ENCODE measurements around the gene ACER3. TPM values are rescaled to one million over a fixed set of nuclear protein-coding genes. Genes with fewer than 3 reads are reported as not detected.

The ACER3 gene
- total and polyA plus RNA-seq, 2 donors (not counting 1 experiment from before 2014, with no cell fraction given): 3.3 to 12.9 TPM

DNA sequence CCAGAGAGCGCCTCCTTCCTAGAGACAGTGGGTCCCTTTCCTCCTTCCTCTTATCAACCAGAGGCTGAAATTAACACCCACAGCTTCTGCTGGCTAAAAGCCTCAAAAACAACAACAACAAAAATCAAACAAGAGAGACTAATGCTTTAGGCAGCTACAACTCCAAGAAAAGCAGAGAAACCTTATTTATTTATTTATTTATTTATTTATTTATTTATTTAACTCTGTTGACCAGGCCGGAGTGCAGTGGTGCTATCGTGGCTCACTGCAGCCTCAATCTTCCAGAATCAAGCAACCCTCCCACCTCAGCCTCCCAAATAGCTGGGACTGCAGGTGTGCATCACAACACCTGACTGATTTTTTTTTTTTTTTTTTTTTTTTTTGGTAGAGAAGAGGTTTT lies 170.9 kb downstream of the ACER3 start:
- H3K4me1 ChIP-seq (ENCODE audit: control insufficient read depth in 2 of 2, insufficient read depth in 2 of 2, low read length in 2 of 2): no peaks in the 10 kb centered on the region
- no peak overlapping the region for H3K27ac ChIP-seq (ENCODE audit: low read length in 2 of 2)
- H3K79me2 ChIP-seq (ENCODE audit: control insufficient read depth, insufficient read depth, low read length): no peaks in the 10 kb centered on the region
- no CpG with 5 or more reads among the region's 3 CpGs for WGBS (ENCODE audit: insufficient coverage)
- intact Hi-C loops (cut with micrococcal nuclease): no loop called here
- Mint-ChIP-seq H3K27me3 (peaks cover 32% of the 10 kb centered on the region), H3K27ac (no peak overlapping the region), H3K4me3 (no peak overlapping the region), H3K4me1 (no peaks in the 10 kb centered on the region), H3K9me3 (ENCODE audit: insufficient read depth) (no peaks in the 10 kb centered on the region)
- no peaks in the 10 kb centered on the region for H3K9me3 ChIP-seq (ENCODE audit: control extremely low read depth in 1 of 3, control insufficient read depth in 2 of 3, insufficient read depth in 1 of 3, low read length in 2 of 3)
- no peak overlapping the region for H3K9ac ChIP-seq (ENCODE audit: low read length)
- H3K27me3 ChIP-seq (replicated peaks in 1 of 4; ENCODE audit: control extremely low read depth in 1 of 4, control insufficient read depth in 3 of 4, insufficient read depth in 4 of 4, low read length in 3 of 4): peaks cover 0 to 13% (median 6%) of the 10 kb centered on the region in 4 experiments
- H4K20me1 ChIP-seq (ENCODE audit: control insufficient read depth, insufficient read depth, low read length, poor library complexity, severe bottlenecking): no peaks in the 10 kb centered on the region
- no peak overlapping the region for H3K4me3 ChIP-seq (ENCODE audit: control extremely low read depth in 1 of 5, extremely low read depth in 1 of 5, insufficient read depth in 1 of 5, low read depth in 2 of 5, low read length in 4 of 5)
- TF ChIP-seq, protein P1, sequence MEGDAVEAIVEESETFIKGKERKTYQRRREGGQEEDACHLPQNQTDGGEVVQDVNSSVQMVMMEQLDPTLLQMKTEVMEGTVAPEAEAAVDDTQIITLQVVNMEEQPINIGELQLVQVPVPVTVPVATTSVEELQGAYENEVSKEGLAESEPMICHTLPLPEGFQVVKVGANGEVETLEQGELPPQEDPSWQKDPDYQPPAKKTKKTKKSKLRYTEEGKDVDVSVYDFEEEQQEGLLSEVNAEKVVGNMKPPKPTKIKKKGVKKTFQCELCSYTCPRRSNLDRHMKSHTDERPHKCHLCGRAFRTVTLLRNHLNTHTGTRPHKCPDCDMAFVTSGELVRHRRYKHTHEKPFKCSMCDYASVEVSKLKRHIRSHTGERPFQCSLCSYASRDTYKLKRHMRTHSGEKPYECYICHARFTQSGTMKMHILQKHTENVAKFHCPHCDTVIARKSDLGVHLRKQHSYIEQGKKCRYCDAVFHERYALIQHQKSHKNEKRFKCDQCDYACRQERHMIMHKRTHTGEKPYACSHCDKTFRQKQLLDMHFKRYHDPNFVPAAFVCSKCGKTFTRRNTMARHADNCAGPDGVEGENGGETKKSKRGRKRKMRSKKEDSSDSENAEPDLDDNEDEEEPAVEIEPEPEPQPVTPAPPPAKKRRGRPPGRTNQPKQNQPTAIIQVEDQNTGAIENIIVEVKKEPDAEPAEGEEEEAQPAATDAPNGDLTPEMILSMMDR (IDR thresholded peaks at IDR 0.05): no peak
- TF ChIP-seq EZH2 (IDR thresholded peaks at IDR 0.05; ENCODE audit: borderline replicate concordance, insufficient read depth, low read depth, low read length, poor library complexity, severe bottlenecking): no peak
- ChIA-PET CTCF (no interaction called here), POLR2A (no interaction called here)
- H3K36me3 ChIP-seq (replicated peaks in 1 of 2; ENCODE audit: control extremely low read depth in 1 of 2, control insufficient read depth in 1 of 2, extremely low read depth in 1 of 2, insufficient read depth in 2 of 2, low read length in 1 of 2): no peaks in the 10 kb centered on the region
- no peak overlapping the region for H2AFZ ChIP-seq (ENCODE audit: insufficient read depth, low read depth, low read length, poor library complexity, severe bottlenecking)
- no peak overlapping the region for H3K4me2 ChIP-seq (replicated peaks; ENCODE audit: low read depth, low read length, poor library complexity, severe bottlenecking)
- DNase-seq: no peak
- no peak for ATAC-seq (ENCODE audit: low read depth)

DNA sequence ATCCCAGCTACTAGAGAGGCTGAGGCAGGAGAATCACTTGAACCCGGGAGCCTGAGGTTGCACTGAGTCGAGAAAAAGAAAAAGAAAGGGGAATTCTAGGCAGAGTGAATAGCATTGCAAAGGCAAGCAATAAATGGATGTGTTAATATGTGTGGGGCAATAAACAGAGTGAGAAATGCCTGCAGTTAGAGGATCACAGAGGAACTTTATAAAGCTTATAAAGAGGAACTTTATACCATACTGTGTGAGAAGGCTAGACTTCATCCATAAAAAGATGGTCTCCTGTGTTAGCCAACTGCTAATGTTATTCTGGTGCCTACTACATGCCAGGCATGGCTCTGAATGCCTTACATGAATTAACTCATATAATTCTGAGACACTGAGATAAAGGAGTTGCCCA lies 174.3 kb downstream of the ACER3 start:
- no peak overlapping the region for H2AFZ ChIP-seq (ENCODE audit: insufficient read depth, low read depth, low read length, poor library complexity, severe bottlenecking)
- POLR2A ChIA-PET: no interaction called here
- ATAC-seq (ENCODE audit: low read depth): no peak
- peaks cover 13 to 19% of the 10 kb centered on the region in 2 donors for H3K4me1 ChIP-seq (ENCODE audit: control insufficient read depth in 2 of 2, insufficient read depth in 2 of 2, low read length in 2 of 2)
- no peak overlapping the region for H3K27ac ChIP-seq (ENCODE audit: low read length in 2 of 2)
- TF ChIP-seq, protein P1 (IDR thresholded peaks at IDR 0.05): no peak
- TF ChIP-seq EZH2 (IDR thresholded peaks at IDR 0.05; ENCODE audit: borderline replicate concordance, insufficient read depth, low read depth, low read length, poor library complexity, severe bottlenecking): no peak
- CTCF ChIA-PET: no interaction called here
- H3K27me3 Mint-ChIP-seq: peaks cover 40% of the 10 kb centered on the region
- no peak for DNase-seq
- peaks cover 0 to 4% (median 0%) of the 10 kb centered on the region in 3 donors for H3K9me3 ChIP-seq (ENCODE audit: control extremely low read depth in 1 of 3, control insufficient read depth in 2 of 3, insufficient read depth in 1 of 3, low read length in 2 of 3)
- peaks cover 16% of the 10 kb centered on the region for H3K4me1 Mint-ChIP-seq
- 85% methylated on average over 2 of the region's 2 CpGs for WGBS (ENCODE audit: insufficient coverage)
- no peaks in the 10 kb centered on the region for H3K79me2 ChIP-seq (ENCODE audit: control insufficient read depth, insufficient read depth, low read length)
- intact Hi-C loops (cut with micrococcal nuclease): no loop called here
- no peak overlapping the region for H3K27ac Mint-ChIP-seq
- no peaks in the 10 kb centered on the region for H3K9me3 Mint-ChIP-seq (ENCODE audit: insufficient read depth)
- H3K27me3 ChIP-seq (replicated peaks in 1 of 4; ENCODE audit: control extremely low read depth in 1 of 4, control insufficient read depth in 3 of 4, insufficient read depth in 4 of 4, low read length in 3 of 4): peaks cover 0 to 36% (median 8%) of the 10 kb centered on the region in 4 experiments
- H3K36me3 ChIP-seq (replicated peaks in 1 of 2; ENCODE audit: control extremely low read depth in 1 of 2, control insufficient read depth in 1 of 2, extremely low read depth in 1 of 2, insufficient read depth in 2 of 2, low read length in 1 of 2): no peaks in the 10 kb centered on the region
- H3K4me3 Mint-ChIP-seq: no peak overlapping the region
- H3K4me2 ChIP-seq (replicated peaks; ENCODE audit: low read depth, low read length, poor library complexity, severe bottlenecking): no peak overlapping the region
- H3K9ac ChIP-seq (ENCODE audit: low read length): no peak overlapping the region
- no peak overlapping the region for H3K4me3 ChIP-seq (ENCODE audit: control extremely low read depth in 1 of 5, extremely low read depth in 1 of 5, insufficient read depth in 1 of 5, low read depth in 2 of 5, low read length in 4 of 5)
- H4K20me1 ChIP-seq (ENCODE audit: control insufficient read depth, insufficient read depth, low read length, poor library complexity, severe bottlenecking): no peaks in the 10 kb centered on the region
